GM18520 (cell line): ENCODE measurements around the gene ANKRD63.

Experiments used
- ATAC-seq: cut with Tn5 transposase; IDR thresholded peaks from one replicate; pipeline ENCODE4 v1.9.1; 2021; ENCODE audit not compliant: unreplicated experiment

The ANKRD63 gene

GRCh38 chr15:40258544-40258943, 24.3 kb downstream of the ANKRD63 start:
- ATAC-seq = no peak

- ATAC-seq = no peak
Measured at GRCh38 chr15:40257656-40258450, 25.0 kb downstream of the ANKRD63 start.

GRCh38 chr15:40256638-40257235, 26.1 kb downstream of the ANKRD63 start:
- peak; percentile 85 for ATAC-seq

GRCh38 chr15:40255033-40255432, 27.8 kb downstream of the ANKRD63 start:
- ATAC-seq = no peak

GRCh38 chr15:40254452-40254851, 28.4 kb downstream of the ANKRD63 start:
- no peak for ATAC-seq

- ATAC-seq = no peak
Measured at GRCh38 chr15:40253167-40253790, 29.6 kb downstream of the ANKRD63 start.

- no peak for ATAC-seq
Measured at GRCh38 chr15:40252438-40253166, 30.3 kb downstream of the ANKRD63 start.

GRCh38 chr15:40252141-40252437, 30.8 kb downstream of the ANKRD63 start:
- ATAC-seq = no peak

- no peak for ATAC-seq
Measured at GRCh38 chr15:40251486-40252140, 31.3 kb downstream of the ANKRD63 start.

GRCh38 chr15:40250771-40251483, 31.9 kb downstream of the ANKRD63 start:
- no peak for ATAC-seq

- ATAC-seq = no peak
Measured at GRCh38 chr15:40250304-40250656, 32.6 kb downstream of the ANKRD63 start.

- ATAC-seq = no peak
Measured at GRCh38 chr15:40249477-40250303, 33.2 kb downstream of the ANKRD63 start.

- ATAC-seq = no peak
Measured at GRCh38 chr15:40248006-40248783, 34.7 kb downstream of the ANKRD63 start.

- no peak for ATAC-seq
Measured at GRCh38 chr15:40247406-40247971, 35.4 kb downstream of the ANKRD63 start.

GRCh38 chr15:40246496-40247280, 36.2 kb downstream of the ANKRD63 start:
- no peak for ATAC-seq

- ATAC-seq = no peak
Measured at GRCh38 chr15:40245666-40246450, 37.0 kb downstream of the ANKRD63 start.

- no peak for ATAC-seq
Measured at GRCh38 chr15:40244961-40245523, 37.8 kb downstream of the ANKRD63 start.
